GM19438 (cell line): ENCODE results near the gene NR1D2.
"Not testable (repeated sequence)": the region's sequence is repeated elsewhere in the genome, so short reads cannot be mapped to it uniquely, and the experiment has no call there.

Experiments used
- ATAC-seq: cut with Tn5 transposase; IDR thresholded peaks from one replicate; pipeline ENCODE4 v1.9.1; 2021; ENCODE audit warnings: low read depth; ENCODE audit not compliant: unreplicated experiment

The NR1D2 gene

DNA sequence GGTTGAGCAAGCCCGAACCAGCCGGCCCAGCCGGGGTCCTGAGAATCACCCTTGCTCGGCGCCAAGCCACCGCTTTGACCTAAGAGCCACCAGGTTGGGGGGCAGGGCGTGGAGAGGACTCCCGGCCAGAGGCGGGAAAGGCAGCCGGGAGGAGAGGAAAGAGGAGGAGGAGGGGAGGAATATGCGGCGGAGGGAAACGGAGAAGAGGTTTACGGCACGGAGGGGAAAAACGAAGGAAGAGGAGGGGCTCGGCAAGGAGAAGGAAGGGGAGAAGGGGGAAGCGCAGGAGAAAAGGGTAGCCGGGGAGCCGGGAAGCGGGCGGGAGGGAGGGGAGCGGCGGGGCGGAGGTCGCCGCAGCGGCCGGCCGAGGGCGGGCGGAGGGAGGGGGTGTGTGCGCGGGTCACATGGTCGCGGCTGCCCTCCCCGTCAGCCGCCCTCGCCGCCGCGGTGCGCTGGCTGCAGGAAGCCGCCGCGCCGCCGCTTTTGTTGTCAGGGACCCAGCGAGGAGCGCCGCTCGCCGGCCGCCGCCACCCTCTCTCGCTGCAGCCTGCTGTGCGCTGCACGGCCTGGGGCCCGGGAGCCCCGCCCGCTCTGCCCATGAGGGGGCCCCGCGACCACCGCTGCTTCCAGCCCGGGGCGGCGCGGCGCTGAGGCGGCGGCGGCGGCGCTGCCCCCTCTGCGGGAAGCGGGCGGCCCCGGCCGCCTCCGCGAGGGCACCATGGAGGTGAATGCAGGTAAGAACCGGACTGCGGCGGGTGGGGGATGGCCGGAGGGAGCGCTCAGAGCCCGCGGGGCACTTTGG, at the start of gene NR1D2:
Gene NR1D2, plus strand, starts transcription at position 426 of the 802 bp plus-strand sequence. Its CDS starts 293 bp downstream, at position 719.
- peak; percentile 51 for ATAC-seq

DNA sequence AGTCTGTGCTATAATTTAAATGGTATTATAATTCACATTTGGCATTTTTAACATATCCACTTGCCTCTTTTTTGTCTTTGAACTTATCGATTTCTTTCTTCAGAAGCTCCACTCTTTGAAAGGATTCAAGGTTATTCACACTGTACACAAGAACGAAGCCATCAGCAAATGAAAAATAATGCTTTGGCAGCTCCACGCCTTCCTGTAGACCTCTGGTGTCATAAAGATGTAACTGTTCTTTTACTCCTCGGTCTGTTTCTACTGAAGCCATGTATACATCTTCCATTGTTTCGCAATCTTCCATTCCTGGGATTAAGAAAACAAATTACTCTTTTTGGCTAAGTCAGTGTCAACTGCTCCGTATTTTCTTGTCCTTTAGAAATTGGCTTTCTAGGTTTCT, 44.3 kb upstream of the NR1D2 start:
- ATAC-seq, result no peak

DNA sequence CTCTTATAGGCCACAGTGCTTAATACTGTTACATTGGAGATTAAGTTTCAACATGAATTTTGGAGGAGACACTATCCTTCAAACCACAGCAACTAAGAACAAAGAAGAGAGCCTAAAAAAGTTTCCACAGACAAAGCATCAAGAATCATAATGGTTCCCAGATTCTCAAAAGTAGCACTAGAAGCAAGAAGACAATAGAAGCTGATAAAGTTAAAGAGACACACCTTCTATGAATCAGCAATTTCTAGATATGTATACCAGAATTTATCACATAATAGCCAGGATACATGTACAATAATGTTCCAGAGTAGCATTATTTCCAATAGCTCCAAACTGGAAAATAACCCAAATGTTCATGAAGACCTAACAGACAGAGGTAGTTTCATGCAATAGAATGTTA, 40.5 kb upstream of the NR1D2 start:
- no peak for ATAC-seq

DNA sequence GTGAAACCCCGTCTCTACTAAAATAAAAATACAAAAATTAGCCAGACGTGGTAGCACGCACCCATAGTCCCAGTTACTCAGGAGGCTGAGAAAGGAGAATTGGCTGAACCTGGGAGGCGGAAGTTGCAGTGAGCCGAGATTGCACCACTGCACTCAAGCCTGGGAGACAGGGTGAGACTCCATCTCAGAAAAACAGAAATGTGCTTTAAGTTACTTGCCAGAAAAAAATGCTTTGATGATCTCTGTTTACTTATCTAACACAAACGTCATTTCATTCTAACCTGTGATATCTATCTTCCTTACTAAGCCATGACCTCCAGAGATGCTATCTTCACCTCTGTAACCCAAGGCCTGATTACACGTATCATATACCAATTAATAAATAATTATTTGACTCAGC, 35.7 kb upstream of the NR1D2 start:
- ATAC-seq, result no peak

DNA sequence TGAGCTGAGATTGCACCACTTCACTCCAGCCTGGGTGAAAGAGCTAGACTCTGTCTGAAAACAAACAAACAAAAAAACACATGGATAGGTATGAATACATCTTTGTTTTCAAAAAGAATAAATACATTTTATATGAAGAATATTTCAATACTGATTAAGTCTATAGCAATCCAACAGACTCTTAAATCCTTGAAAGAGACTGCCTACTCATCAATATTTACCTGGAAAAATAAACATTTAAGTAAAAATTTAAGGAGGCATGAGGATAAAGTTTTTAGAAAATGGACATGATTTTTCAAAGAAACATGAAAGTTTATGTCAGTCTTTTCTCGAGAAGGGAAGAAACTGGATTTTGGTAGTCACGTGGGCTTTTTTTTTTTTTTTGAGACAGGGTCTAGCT, 33.7 kb upstream of the NR1D2 start:
- ATAC-seq, result no peak

DNA sequence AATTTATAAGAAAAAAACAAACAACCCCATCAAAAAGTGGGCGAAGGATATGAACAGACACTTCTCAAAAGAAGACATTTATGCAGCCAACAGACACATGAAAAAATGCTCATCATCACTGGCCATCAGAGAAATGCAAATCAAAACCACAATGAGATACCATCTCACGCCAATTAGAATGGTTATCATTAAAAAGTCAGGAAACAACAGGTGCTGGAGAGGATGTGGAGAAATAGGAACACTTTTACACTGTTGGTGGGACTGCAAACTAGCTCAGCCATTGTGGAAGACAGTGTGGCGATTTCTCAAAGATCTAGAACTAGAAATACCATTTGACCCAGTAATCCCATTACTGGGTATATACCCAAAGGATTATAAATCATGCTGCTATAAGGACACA, 32.8 kb upstream of the NR1D2 start:
- not testable (repeated sequence) for ATAC-seq

DNA sequence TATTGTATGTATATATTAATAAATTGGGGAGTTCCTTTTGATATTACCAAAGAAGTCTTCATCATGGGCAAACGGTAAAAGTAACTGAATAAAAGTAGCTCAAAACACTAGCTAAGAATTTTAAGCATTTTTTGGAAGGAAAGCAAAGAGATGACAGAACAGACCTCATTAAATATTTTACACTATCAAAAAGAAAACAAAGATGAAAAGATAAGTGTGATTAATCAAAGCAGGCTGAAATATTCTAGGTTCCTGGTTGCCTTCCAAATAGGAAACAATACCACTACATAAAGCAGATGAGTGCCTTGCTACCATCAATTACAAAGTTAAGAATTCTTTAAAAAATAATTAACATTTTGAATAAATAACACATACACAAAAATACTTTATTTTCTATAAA, 31.9 kb upstream of the NR1D2 start:
- no peak for ATAC-seq

DNA sequence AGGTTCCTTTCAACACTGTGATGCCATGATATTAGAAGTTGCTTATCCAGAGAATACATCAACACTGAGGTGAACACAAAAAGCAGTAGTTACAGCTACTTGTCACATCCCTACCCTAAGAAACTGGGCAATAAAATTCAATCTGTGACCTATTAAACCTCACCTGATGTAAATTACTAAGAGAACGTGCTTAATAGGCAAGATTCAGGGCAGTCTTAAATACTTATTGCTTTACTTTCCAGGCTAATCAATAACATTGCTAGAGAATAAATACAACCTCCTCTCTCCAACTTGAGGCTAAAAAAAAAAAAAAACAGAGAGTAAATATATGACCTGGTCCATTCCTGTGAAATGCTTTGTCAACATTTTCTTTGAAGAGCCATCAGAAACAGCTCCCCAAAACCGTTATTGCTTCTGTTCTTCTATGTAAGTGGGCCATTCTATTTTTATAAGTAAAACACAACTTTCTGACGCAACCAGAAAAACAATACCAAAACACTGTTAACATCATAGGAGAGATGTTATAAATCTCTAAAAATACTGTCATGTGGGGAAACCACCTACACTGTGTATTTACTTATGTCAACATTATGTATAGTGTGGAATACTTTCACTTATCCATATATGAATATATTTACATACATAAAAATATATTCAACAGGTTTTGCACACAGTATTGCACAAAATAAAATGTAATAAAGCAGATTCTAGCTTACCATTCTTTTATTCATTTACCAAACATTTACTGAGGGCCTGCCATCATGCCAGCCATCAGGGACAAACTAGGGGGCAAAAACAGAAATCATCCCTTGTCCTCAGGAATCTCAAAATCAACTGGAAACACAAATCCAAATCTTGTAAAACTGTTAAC, 31.0 kb upstream of the NR1D2 start:
- no peak for ATAC-seq

DNA sequence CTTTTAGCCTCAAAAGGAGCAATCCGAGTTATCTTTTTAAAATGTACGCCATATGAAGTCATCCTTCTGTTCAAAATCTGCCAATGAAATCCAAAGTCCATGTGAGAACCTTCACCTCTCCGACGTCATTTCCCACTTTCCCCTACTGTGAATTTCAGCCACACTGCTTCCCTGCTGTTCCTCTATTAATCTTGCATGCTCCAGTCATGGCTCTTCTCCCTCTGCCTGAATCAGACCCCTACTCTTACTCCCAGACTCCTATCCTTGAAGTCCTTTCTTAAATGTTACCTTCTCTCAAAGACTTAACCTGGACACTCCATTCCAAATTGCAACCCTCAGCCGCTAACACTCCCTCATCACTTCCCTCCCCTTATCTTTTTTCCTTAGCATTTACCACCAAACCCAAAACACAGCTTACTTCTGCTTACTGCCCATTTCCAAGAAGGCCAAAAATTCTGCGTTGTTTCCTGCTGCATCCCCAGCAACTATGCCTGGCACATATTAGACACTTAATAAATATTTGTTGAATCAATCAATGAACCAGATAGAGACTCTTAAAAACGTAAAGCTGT, 29.5 kb upstream of the NR1D2 start:
- ATAC-seq, result no peak

DNA sequence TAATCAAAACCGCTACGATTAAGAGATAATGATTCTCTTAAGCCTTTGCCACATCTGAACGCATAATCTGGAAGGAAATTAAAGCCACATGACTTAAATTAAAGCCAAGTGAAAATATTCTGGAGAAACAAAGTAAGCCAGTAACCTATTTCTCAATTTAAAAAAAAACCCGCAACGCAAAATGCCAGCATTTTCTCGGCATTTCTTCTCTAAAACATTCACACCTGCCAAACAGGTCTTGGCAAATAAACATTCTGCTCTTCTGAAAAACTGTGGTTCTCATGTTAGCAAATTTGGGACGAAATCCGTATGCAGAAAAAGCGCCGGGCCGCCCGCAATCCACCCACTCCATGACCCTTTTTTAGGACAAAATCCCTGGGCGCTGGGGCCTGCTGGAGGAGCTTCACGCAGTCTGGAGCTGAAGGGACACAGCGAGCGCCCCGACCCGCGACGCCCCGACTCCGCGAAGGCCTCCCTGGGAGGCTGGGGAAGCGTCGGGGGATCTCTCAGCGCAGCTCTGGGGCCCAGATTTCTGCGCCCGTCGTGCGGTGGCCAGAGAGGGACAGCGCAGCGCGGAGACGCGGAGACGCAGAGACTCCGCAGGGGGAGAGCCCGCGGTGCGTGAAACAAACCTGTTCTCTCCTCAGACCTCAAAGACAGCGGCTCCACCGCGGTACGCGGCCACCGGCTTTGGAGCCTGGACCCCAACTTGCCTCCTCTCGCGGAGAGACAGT, 28.8 kb upstream of the NR1D2 start:
- peak; percentile 47 for ATAC-seq

DNA sequence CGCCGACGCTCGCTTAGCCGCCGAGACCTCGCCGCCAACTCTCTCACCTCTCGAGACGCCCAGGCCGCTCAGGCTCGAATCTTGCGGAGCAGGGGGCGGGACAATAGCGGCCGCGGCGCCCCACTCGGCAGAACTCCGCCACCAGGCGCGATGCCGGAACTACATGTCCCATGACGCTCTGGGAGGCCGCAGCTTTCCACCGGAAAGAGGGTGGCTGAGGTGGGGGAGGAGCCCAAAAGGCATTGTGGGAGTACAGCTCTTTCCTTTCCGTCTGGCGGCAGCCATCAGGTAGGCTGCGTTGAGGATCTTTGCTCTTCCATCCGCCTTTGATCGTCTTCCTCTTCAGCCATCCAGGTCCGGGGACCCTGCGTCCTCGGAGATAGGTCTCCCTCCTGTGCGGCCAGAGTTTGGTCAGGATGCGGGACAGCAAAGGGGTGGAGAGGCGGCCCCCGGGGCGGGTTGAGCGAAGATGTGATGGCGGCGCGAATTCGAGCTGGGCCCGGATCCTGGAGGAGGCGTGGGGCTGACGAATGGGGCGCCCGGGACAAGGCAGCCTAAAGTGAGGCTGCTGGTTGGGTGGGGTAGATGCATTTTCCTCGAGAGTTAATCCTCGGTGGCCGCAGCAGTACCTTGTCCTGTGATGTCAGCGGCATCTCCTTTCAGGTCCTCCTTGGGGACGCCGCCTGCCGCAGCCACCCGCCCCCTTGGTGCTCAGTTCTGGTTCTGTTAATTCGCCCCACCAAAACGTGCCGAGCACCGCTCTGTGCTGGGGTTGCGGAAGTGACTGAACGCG, 28.0 kb upstream of the NR1D2 start, which contains the start of the genes NKIRAS1 and RPL15:
Gene NKIRAS1, minus strand, starts transcription at position 105 of the 793 bp plus-strand sequence. CDS start 6,086 bp downstream, outside the sequence.
Gene RPL15, plus strand, starts transcription at position 247 of the 793 bp plus-strand sequence. CDS start 728 bp downstream, outside the sequence.
- peak; percentile 92 for ATAC-seq

DNA sequence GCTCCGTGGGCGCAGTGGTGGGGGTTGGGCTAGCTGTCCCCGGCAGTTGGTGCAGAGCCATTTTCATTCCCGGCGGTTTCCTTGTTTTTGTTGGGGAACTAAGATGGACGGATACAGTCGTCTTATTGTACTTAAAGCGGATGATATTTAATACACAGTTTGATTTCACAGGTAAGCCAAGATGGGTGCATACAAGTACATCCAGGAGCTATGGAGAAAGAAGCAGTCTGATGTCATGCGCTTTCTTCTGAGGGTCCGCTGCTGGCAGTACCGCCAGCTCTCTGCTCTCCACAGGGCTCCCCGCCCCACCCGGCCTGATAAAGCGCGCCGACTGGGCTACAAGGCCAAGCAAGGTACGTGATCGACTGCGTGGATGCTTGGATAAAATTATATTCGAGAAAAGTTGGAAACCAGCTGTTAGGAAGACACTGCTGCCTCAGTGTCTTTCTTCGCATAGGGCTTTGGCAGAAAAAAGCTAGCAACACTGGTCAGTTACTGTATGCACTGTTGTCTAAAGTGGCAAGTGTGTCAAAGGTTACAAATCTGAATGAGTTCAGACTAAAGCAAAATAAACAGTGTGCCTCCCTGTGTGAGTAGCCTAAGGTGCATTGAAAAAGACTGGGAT, 27.3 kb upstream of the NR1D2 start:
- ATAC-seq, result not testable (repeated sequence)

DNA sequence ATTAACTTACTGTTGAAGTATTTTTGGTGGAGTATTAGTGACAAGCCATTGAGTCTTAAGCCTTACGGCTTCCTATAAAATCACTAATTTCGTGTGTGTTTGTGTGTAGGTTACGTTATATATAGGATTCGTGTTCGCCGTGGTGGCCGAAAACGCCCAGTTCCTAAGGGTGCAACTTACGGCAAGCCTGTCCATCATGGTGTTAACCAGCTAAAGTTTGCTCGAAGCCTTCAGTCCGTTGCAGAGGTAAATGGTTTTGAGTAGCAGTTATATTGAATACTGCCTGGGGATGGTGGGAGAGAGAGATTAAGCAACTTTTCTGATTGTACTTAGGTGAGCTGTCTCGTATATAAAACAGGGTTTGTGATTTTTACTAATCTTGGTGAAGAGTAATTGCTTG, 26.8 kb upstream of the NR1D2 start:
- ATAC-seq, result not testable (repeated sequence)

DNA sequence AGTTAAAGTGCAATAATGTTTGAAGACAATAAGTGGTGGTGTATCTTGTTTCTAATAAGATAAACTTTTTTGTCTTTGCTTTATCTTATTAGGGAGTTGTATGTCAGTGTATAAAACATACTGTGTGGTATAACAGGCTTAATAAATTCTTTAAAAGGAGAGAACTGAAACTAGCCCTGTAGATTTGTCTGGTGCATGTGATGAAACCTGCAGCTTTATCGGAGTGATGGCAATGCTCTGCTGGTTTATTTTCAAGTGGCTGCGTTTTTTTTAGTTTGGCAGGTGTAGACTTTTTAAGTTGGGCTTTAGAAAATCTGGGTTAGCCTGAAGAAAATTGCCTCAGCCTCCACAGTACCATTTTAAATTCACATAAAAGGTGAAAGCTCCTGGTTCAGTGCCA, 25.5 kb upstream of the NR1D2 start:
- no peak for ATAC-seq

DNA sequence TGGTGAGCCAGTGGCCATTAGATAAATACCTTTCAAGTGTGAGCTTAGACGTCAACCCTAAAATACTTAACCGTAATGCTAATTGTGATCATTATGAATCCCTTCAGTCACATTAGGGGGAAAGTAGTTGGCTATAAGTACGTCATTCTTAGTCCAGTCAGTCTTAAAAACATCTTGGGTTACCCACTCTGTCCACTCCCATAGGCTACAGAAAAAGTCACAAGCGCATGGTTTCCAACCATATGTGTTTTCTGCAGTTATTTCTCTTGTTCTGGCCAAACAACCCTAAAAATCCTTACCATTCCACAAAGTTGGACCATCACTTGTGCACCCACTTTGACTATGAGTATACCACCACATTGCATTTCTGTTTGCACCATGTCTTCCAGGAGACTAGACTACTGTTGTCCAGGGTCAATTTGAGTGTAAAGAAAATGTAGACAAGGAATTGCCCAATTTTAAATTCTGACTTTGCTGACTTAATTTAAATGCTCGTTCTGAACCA, 24.9 kb upstream of the NR1D2 start:
- ATAC-seq, result no peak

DNA sequence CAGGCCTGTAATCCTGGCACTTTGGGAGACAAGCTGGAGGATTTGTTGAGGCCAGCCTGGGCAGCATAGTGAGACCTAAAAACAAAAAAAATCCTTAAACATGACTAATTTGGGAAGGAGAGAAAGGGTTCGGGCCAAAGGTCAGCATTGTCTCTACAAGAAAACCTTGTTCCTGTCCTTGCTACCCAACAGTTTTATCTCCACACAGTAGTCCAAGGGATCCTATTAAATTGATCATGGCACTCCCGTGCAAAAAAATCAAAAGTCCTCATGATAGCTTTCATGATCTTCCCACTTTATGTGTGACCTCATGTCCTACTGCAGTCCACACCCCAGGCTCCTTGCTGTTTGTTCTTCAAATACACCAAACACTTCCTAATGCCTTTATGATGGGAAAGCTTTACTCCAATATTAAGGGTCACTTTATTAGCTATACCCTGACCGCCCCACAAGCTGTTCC, 24.0 kb upstream of the NR1D2 start:
- no peak for ATAC-seq

DNA sequence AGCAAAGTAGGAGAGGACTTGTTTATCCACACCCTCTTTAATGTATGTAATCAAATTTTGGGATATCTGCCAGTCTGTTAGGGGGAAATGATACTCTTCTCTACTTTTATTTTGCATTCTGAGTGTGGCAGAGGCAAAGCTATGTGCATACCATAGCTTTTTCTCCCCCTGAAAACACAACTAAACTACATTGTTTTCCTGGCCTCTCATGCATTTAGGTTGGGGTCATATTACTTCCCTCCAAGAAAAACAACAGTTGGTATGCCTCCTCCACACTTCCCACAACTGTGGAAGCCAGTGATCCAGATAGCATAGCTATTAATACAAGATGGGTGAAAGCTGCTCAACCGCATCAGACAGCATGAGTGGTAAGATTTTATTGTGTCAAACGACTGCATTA, 21.3 kb upstream of the NR1D2 start:
- no peak for ATAC-seq

DNA sequence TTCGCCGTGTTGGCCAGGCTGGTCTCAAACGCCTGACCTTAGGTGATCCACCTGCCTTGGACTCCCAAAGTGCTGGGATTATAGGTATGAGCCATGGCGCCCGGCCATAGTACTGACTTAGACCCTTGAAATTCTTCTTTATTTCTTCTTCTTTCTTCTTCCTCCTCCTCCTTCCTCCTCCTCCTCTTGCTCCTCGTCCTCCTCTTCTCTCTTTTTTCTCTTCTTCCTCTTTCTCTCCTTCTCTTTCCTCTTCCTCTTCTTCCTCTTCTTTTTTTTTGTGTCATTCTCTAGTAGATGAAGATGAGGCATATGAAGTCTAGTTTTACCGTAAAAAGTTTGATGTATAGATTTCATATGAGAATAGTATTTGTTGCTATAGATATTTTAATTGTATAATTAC, 18.8 kb upstream of the NR1D2 start:
- no peak for ATAC-seq

DNA sequence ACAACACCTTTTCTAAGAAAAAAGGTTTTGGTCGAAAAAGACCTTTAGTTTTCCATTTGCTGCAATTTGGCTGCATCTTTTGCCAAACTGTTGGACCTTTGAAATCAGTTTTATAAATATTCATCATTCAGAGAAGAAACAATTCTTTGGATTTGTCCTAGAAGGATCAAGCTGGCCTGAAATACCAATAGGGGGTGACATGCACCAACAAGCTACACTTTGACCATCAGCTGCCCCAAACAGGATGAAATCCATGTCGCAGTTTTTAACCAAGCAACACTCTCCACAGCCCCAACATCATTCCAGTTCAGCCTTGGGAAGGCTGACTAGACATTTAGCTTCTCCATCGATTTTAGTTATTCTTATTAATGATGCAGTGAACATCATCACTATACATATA, 18.4 kb upstream of the NR1D2 start:
- no peak for ATAC-seq
